ENCODE data around the gene NPM3.

Gene NPM3

GRCh38 chr10:101732096-101732495 lies 51.1 kb downstream of the NPM3 start:
- Histone ChIP-seq H3K9me3 (ENCODE audit: insufficient read depth, low read length) (no peaks in the 10 kb centered on the region), H3K79me2 (ENCODE audit: low read length) (no peaks in the 10 kb centered on the region), H3K9ac (ENCODE audit: low read length) (no peak overlapping the region), H3K4me2 (ENCODE audit: low read length) (no peak overlapping the region), H3K27me3 (ENCODE audit: low read depth, low read length) (no peaks in the 10 kb centered on the region), H3K36me3 (replicated peaks; ENCODE audit: low read depth, low read length) (no peaks in the 10 kb centered on the region), H3K4me3 (ENCODE audit: low read length) (no peak overlapping the region), H4K20me1 (ENCODE audit: insufficient read depth, low read length) (no peaks in the 10 kb centered on the region), H3K27ac (ENCODE audit: low read length) (no peak overlapping the region), H3K4me1 (ENCODE audit: low read length) (no peaks in the 10 kb centered on the region), H2AFZ (ENCODE audit: low read depth, low read length) (no peak overlapping the region)
- TF ChIP-seq, protein P1, sequence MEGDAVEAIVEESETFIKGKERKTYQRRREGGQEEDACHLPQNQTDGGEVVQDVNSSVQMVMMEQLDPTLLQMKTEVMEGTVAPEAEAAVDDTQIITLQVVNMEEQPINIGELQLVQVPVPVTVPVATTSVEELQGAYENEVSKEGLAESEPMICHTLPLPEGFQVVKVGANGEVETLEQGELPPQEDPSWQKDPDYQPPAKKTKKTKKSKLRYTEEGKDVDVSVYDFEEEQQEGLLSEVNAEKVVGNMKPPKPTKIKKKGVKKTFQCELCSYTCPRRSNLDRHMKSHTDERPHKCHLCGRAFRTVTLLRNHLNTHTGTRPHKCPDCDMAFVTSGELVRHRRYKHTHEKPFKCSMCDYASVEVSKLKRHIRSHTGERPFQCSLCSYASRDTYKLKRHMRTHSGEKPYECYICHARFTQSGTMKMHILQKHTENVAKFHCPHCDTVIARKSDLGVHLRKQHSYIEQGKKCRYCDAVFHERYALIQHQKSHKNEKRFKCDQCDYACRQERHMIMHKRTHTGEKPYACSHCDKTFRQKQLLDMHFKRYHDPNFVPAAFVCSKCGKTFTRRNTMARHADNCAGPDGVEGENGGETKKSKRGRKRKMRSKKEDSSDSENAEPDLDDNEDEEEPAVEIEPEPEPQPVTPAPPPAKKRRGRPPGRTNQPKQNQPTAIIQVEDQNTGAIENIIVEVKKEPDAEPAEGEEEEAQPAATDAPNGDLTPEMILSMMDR (IDR thresholded peaks at IDR 0.05; ENCODE audit: low read depth, low read length): no peak
- no peak for TF ChIP-seq EZH2phosphoT487 (IDR thresholded peaks at IDR 0.05; ENCODE audit: low read depth)

Measured in OCI-LY3 (cell line).